T-helper 1 cell (primary cell): ENCODE data around the gene WSCD1.

Experiments used
- DNase-seq, 5 donors: peaks; one replicate each; pipeline ENCODE4 v3.0.0-alpha.2; 2012 to 2020
- total RNA-seq, 4 donors: gene quantifications; one replicate each; lab custom pipeline; 2026; lab: John Stamatoyannopoulos, UW

WSCD1 gene
- 0 to 0.23 (median 0) reads per million in 4 donors for total RNA-seq

DNA sequence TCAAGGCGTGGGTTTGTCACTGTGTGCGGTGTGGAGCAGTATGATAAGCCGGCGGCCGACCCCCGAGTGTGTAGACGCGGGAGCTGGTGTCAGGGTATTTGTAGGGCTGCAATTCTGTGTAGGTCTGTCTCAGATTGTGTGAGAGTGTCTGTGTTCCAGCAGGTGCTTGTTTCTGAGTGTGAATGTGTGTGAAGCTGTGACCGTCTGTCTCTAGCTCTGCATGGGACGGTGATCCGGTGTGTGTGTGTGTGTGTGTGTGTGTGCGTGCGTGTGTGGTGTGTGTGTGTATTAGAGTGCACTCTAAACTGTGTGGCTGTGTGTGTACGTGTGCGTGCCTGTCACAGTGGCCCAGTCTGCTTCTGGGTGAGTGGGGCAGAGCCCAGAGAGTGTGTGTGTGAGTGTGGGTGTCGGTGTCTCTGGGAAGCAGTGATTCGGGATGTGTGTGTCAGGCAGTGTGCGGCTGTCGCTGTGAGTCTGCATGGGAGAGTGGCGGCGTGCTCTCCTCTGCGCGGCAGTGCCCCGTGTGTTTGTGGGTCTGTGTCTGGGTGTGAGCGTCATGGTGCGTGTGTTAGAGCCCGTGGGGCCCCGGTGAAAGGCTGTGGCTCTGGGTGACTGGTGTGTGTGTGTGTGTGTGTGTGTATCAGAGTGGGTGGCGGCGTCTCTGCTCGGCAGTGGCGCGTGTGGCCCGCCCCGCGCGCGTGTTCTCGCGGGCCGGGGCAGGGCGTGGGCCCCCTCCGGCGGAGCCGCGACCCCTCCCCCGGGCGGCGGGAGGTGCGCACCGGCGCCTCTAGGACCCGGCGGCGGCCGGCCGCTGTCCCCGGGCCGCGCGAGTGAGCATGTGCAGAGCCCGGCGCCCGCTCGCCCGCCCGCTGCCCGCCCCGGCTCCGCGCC is at the start of gene WSCD1:
TSS of gene WSCD1 (plus strand) at position 841 of the 891 bp plus-strand sequence. CDS start 10,280 bp downstream, outside the sequence.
- no peak for DNase-seq

DNA sequence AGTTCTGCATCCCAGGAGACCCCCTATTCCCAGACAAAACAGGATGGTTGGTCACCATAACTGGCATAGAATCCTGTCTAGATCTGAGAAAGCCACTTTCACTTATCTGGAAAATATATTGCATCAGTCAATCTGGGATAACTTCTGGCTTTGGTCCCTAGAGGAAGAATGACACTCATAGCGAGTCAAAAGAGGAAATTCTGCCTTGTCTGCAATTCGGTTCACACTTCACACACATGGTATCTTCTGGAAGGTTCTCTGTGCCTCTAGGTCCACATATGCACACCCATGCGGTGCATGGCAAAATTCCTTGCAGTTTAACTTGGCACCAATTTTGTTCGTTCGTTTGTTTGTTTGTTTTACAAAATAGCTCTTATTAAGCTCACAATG is 49.2 kb upstream of the WSCD1 start:
- no peak for DNase-seq

DNA sequence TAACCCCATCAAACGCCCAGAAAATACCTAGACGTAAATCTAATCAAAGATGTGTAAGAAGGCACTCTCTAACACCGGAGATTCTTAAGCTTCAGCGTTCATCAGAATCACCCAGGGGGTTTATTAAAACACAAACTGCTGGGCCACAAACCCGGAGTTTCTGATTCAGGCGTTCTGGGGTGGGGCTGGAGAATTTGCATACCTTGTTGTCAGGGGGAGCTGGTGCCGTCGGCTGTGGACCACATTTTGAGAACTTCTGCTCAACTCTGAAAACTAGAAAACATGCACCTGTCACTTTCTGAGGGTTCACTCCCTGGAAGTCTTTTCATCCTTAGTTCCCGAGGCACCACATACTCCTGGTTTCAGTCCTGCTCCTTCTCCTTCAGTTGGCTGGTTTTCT is 48.6 kb upstream of the WSCD1 start:
- DNase-seq: no peak

DNA sequence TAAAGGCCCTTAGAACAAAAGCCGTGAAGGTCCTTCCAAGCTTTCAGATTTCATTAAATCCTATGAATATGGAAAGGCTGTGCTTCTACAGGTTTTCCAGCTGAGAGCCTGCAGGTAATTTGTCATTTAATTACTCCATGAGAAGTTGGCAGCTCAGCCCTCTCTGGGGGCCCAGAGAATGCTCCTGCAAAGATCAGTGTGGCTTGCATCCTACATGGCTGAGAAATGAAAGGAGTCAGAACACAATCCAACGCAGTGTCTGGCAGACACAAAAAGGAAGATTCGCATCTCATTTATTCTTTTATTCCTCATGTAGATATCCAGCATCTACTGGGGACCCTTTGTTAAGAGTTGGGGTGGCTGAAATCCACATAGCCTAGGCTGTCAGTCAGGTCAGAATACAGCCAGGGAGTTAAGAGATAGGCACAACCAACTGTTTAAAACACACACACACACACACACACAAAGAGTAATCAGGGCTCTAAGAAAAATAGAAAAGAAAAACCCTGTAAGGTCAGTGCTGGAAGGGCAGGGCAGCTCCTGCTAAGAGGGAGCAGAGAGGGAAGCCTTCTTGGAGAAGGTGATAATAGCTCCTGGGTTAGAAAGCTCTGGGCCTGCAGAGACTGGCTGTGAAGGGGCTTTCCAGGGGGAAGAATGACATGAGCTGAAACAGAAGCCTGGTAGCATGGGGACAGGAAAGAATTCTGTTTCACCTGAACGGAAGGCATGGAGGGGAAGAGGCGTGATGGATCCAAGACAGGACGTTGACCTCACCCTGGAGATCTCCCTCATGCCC is 46.9 kb upstream of the WSCD1 start:
- no peak for DNase-seq

DNA sequence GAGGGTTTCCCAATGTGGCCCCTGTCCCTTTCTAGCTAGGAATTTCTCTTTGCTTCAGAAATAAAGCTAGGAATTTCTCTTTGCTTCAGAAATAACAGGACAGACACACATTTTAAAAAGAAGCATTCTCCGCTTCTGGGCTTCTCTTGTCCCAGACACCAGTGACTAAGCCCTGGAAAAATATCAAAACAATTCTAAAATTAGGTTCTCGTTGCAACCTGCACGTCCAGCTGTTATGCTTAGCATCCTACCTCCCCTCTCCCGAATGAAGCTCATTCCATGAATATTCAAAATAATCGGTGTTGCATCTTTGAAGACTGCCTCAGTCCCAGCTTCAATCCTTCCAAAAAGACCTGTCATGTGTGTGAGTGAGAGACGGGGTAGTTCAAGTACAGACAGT is 45.6 kb upstream of the WSCD1 start:
- DNase-seq: no peak

DNA sequence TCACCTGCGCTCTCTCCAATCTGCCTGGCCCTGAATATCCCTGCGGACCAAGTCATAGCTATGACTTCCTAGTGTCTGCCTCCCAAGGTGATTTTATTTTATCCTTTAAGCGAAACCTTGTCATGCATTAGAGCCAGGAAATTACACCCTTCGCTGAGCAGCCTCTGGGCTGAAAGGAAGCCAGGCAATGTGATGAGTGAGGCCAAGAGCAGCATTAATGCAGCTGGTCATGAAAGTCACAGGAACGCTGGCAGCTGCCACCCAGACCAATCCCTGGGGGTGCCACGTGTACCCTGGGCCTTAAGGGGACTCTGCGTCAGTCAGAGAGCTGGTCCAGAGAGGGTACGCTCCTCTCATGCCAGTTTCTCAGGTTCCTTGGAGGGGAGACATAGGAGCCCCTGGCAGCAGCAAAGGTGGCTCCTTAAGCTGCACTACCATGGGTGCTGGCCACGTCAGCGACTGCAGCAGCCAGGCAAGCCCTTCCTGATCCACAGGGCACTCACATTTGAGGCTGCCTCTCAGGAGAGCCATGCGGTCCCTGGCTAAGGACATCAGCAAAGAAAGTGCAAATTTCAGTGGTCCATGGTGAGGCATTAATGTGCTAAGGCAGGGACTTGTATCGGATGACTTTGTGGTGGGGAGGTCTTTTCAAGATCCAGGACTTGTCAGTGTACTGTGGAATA is 42.7 kb upstream of the WSCD1 start:
- DNase-seq: no peak

DNA sequence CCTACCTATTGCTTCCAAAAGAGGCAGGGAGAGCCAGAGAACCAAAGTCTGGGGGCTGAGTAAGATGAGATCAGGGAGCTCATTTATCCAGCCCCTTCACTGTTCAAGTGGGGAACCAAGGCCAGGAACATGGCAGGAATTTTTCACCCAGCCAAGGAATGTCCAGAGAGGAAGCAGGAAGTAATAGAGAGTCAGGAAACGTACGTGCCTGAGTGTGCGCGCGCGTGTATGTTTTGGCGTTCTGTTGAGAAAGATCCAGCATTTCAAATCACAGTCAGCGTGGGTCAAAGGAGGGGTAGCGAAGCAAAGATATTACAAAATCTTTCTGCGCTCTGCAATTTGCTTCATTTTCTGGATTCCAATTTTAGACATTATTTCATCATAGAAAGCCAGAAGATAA is 41.9 kb upstream of the WSCD1 start:
- no peak for DNase-seq

DNA sequence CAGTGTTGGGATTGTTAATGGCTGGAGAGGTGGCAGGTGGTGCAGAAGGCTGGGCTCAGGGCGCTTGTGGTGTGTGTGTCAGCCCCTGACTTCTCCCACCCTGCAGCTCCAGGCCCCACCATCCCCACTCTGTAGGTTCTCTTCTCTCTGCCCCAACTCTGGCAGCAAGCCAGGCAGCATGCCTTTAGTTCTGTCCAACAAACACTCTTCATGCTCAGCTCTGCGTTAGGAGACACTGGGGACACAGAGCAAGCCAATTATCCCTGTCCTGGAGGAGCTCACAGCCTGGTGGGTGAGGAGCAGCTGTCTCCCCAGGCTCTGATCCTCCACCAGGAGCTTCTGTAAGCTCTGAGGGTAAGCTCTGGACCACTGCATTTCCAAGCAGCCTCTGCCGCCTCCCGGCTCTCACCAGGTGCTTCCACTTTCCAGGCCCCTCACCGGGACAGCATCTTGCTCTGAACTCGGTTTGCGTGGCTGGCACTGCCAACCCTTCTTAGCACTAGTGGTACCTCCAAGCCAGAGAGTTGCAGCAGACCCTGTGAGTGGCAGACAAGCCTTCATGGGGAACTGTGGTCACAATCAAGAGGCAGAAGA is 34.3 kb upstream of the WSCD1 start:
- DNase-seq: no peak

DNA sequence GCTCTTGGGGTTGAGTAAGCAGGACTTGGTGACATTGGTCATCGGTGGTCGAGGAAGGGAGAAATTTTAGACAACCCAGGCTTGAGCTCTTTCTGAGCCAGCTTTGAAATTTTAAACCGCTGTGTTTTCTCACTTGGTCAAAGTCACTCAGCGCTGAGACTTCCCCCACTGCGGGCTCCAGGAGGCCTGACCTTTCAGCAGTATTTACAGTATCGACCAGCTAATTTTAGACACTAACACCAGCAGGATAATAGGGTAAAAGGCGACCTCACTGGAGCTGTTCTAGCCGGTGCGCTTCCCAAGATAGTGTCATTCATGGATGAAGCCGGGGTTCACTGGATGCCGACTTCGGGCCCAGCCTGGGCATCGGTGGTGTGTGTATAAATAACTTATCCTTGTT is 29.7 kb upstream of the WSCD1 start:
- DNase-seq: no peak

DNA sequence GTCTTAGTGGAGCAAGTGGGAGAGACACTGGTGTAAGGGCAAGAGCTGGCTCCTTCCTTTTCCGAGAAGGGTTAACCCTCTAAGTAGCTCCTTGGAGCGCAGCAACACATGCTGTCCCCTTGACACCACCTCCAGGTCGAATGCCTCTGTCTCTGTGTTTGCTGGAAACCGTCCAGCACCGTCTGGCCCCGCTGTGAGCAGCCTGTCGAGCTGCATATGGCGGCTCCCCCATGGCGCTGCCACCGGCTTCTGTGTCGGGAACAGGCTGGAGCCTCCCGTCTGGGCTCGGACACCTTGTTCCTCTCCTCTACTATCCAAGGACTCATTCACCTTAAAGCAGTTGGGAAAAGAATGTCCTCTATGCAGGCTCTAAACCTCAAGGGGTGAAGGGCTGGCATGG is 28.9 kb upstream of the WSCD1 start:
- no peak for DNase-seq

DNA sequence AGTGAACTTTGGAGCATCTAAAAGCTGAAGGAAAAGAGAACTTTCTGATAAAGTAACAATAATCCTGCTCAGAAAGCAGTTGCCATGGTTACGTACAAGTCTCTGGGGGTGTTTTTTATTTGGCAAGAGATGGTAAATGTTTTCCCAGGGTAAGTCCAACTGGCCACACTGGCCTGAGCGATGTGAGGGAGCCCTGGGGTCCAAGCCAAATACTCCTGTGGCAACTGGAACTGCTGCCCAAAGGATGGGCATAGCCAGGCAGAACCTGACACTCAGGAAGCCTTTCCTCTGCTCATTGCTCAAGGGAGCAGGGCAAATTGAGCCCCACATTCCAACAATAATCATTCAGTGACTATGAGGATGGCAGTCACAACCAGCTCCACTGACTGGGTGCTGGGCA is 26.8 kb upstream of the WSCD1 start:
- DNase-seq: no peak

DNA sequence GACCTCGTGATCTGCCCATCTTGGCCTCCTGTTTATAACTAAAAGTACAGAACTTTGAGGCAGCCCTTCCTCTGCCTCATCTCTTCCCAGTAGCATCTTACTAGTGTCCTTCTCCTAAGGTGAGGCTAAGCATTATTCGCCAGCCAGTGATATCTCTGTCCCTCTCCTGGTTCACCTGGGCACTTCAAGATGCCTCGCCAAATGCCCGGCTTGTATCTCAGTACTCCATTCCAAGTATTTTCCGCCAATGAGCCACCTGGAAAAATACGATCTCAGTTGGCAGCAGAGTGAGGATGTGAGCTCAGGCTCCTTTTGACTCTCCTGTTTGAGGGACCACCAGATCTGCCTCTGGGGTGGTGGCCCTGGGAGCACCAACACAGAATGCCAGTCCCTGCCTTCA is 25.9 kb upstream of the WSCD1 start:
- no peak for DNase-seq

DNA sequence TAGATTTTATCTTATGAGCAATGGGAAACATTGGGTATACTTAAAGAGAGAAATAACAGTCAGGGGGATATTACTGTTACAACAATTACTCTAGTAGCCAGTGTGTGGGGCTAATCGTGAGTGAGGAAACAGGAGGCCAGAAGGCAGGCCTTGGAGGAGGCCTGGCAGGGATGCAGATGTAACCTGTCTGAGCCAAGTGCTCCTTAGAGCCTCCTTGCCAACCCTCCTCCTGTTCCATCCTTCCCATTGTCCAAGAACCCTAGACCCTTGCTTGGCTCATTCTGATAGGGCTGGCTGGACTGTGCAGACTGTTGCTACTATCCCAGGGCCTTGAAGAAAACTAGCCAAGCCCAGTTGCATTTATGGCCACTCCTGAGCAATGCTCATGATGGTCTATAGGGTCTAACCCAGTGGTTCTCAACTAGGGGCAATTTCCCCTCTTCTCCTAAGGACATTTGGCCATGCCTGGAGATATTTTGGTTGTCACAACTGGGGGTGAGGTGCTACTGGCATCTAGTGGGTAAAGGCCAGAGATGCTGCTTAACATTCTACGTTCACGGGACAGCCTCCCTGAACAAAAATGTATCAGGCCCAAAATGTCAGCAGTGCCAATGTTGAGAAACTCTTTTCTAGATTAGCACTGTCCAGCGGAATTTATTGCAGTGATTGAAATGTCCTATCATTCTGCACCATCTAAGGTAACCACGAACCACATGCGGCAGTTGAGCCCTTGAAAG is 24.4 kb upstream of the WSCD1 start:
- DNase-seq: no peak

DNA sequence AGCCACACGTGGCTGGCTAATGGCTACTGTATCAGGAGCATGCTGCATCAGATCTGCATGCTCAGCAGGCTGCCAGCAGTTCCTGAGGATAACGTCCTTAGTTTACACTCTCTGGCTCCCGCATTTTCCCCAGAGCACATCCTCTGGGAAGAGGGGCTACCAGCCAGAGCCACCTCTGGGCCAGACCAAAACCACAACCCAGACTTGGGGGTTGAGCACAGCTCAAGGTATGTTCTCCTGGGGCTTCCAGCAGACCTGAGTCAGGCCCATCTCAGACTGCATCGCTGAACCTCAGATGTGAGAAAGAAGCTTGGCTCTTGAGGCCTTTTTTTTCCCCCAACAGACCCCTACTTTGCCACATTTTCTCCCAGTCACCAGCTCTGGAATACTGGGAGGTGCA is 23.7 kb upstream of the WSCD1 start:
- DNase-seq: no peak

DNA sequence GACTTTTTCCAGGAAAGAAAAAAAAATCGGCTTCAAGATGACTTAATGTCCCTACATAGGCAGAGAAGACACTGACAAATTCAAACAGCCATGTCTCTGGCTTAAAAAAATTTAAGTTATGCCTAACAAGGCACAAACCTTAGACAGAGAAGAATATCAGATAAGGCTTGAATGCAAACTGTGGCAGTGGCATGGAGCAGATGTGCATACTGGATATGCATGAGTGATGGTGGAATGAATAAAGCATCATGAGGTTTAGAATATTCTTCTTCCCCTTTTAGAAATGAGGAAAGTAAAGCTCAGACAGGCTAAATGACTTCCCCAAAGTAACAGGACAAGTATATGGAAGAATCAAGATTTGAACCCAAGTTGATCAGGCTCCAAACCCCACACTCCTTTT is 23.2 kb upstream of the WSCD1 start:
- no peak for DNase-seq

DNA sequence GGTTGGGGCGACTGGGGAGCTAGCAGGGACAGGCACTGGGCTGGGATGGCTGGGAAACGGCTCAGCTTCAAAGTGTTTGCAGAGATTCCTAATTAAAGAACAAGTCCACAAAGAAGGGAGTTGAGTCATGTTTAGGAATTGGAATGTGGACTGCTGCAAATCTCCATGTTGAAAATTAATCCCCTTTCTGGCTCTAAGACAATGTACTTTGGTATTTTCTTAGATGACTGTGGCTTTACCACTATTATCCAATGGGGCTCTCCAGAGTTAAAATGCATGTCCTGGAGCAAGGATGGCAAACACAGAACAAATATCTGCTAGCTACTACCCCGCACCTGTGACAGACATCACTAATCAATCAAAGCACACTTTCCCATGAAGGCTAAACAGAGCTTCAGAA is 22.2 kb upstream of the WSCD1 start:
- no peak for DNase-seq

DNA sequence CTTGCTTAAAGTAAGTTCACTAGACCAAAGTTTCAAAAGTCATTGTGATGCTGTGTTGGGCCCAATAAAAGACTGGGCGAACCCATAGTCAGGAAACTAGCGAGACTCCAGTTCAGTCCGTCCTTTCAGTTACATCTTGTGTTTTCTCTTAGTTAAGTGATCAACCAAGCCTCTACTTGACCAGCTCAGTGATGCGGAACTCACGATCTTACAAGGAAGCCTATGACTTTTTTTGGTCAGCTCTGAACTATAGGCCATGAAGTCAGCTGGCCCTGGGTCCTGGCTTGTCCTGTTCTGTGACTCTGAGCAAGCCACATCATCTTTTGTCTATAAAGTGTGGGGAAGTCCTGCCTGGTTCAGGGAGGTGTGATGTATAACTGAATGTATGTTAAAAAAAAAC is 21.7 kb upstream of the WSCD1 start:
- no peak for DNase-seq

DNA sequence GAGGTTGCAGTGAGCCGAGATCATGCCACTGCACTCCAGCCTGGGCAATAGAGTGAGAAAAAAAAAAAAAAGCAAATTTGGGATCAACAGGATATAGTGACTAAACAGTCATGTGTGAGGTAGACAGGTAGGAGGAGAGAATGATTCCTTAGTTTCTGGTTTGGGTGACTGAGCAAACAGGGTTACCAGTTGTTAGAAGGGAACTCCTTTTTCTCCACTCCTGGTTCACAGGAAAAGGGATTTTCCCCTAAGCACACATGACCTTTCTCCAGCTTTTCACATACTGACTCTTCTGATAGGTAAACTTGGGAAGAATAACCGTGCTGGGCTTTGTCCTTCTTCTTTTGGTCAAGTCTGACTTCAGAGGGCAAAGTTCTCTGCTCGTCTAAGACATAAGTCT is 17.3 kb upstream of the WSCD1 start:
- DNase-seq: no peak

DNA sequence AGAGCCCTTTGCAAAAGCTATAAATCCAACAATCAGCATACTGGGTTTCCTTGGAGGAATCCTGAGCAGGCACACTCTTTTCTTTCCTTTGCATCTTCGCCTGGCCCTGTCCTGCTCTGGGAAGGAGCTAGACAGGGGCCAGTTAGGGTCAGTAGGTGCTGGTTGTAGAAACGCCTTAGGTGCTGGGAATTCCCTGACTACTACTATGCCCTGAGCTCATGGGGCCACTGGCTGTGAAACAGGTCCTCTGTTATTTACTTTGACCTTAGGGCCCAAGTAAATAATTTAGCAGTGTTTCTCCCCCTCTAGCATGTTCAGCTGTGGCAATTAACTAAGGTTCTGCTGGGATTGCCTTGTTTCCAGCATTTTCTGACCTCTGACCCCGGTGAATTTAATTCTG is 15.8 kb upstream of the WSCD1 start:
- DNase-seq: no peak

DNA sequence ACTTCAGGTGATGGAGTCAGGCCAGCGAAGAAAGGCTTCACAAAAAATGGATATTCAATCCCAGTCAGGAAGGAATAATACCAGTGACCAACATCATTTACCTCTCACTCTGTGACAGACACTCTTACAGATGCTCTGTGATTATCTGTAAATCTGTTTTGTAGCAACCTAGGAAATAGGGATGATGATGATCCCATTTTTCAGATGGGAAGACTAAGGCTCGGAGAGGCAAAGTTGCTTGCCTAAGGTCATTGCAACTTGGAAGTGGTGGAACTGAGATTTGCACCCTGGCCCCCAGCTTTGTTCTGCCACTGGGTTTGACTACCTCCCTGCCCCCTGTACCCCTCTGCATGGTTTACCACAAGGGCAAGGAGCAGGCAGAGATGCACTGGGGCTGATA is 14.1 kb upstream of the WSCD1 start:
- no peak for DNase-seq

DNA sequence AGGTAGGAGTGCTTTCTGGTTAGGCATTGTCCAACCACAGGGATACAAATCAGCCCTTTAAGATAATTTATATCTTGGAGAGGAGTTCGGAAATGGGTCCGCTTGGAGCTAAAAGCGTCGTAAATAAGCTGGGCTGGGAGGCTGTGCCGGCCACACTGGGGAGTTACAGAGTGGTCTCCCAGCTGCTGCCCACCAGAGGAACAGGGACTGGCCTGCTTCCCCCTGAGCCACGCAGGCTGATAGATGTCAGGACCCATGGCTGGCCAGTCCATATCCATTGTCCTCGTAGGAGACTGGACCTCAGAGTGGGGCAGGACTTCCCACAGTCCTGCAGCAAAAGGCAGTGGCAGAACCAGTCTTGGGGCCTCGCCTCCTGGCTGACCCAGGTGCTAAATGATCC is 12.6 kb upstream of the WSCD1 start:
- DNase-seq: no peak

DNA sequence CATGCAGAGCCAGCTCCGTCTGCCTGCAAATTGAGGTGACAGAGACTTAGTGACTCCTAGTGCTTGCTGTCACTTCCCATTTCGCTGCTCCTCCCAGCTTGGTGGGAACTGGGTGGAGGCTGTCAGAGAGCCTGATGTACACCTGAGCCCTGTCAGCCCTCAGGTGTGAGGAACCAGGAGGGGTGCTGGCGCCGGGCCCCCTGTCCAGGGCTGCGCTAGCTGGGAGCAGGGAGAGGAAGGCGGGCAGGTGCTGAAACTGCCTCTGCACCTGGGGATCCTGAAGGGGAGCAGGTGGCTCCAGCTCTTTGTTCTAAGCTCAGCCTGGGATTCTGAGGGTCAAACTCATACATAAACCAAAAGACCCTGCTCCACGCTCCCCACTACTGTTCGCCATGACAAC is 10.8 kb upstream of the WSCD1 start:
- DNase-seq: no peak
